Suppressor macrophage treated with lipopolysaccharide for 1 hour (primary cell): ENCODE measurements around the gene SH2D4B.
A peak's percentile ranks its signal among the peaks of the same experiment; 100 is the strongest.
"Not testable (repeated sequence)": the region's sequence is repeated elsewhere in the genome, so short reads cannot be mapped to it uniquely, and the experiment has no call there.

Source experiments
- DNase-seq, 3 donors: peaks; one replicate each; pipeline ENCODE4 v3.0.0-alpha.2; 2020 to 2022

The SH2D4B gene

GRCh38 chr10:80526218-80526617 is 11.5 kb upstream of the SH2D4B start:
- no peak for DNase-seq

GRCh38 chr10:80526742-80527141 is 11.0 kb upstream of the SH2D4B start:
- DNase-seq = peak; percentile 56 to 71 (median 60)

- DNase-seq = peak; percentile 89 to 92 (median 91)
Observed at GRCh38 chr10:80528185-80528700, 9.5 kb upstream of the SH2D4B start.

GRCh38 chr10:80528901-80529300 is 8.8 kb upstream of the SH2D4B start:
- DNase-seq = no peak

- peak; percentile 61 to 66 (median 63) for DNase-seq
Observed at GRCh38 chr10:80529604-80530003, 8.1 kb upstream of the SH2D4B start.

GRCh38 chr10:80530251-80530650 is 7.5 kb upstream of the SH2D4B start:
- peak; percentile 76 to 88 (median 82) for DNase-seq

- no peak for DNase-seq
Observed at GRCh38 chr10:80530816-80531215, 6.9 kb upstream of the SH2D4B start.

GRCh38 chr10:80532571-80532970 is 5.1 kb upstream of the SH2D4B start:
- no peak for DNase-seq

GRCh38 chr10:80534059-80534458 is 3.6 kb upstream of the SH2D4B start:
- not testable (repeated sequence) for DNase-seq

- DNase-seq = not testable (repeated sequence)
Observed at GRCh38 chr10:80534646-80535045, 3.1 kb upstream of the SH2D4B start.

GRCh38 chr10:80535671-80536360 is 1.9 kb upstream of the SH2D4B start:
- DNase-seq = peak; percentile 81 to 90 (median 82)

- no peak for DNase-seq
Observed at GRCh38 chr10:80536361-80536835, 1.3 kb upstream of the SH2D4B start.

- DNase-seq = no peak
Observed at GRCh38 chr10:80537086-80537735, 491 bp upstream of the SH2D4B start.

- no peak for DNase-seq
Observed at GRCh38 chr10:80538481-80539185, 931 bp downstream of the SH2D4B start.

- no peak for DNase-seq
Observed at GRCh38 chr10:80539421-80540031, 1.8 kb downstream of the SH2D4B start.

- DNase-seq = no peak
Observed at GRCh38 chr10:80540136-80540535, 2.4 kb downstream of the SH2D4B start.

- DNase-seq = no peak
Observed at GRCh38 chr10:80540618-80540980, 2.9 kb downstream of the SH2D4B start.

GRCh38 chr10:80540981-80541750 is 3.5 kb downstream of the SH2D4B start:
- peak; percentile 58 to 71 (median 61) for DNase-seq

- DNase-seq = no peak
Observed at GRCh38 chr10:80542053-80542452, 4.4 kb downstream of the SH2D4B start.

GRCh38 chr10:80542652-80543318 is 5.1 kb downstream of the SH2D4B start:
- no peak for DNase-seq

GRCh38 chr10:80543319-80543672 is 5.6 kb downstream of the SH2D4B start:
- not testable (repeated sequence) for DNase-seq
